Natural killer cell (primary cell): ENCODE data around the gene TTC27. TPM values are rescaled to one million over a fixed set of nuclear protein-coding genes. Genes with fewer than 3 reads are reported as not detected.

Experiments used
- ATAC-seq, 3 donors: fragments of 150-1000 bp in 2 of 3; fragments of 200-7000 bp in 1 of 3; cut with Tn5 transposase; 1 replicate in 1 of 3; 2 replicates in 2 of 3; pipeline ENCODE4 v1.10.0; 2021; ENCODE audit warnings: mild to moderate bottlenecking in 2 of 3, moderate library complexity in 2 of 3
- DNase-seq, 2 donors: peaks; one replicate each; pipeline versions ENCODE4 v3.0.0 to v3.0.0-alpha.2; 2013 to 2021; ENCODE audit warnings: mixed read lengths in 1 of 2
- H3K27ac ChIP-seq: one replicate; pipeline ENCODE4 v1.5.1; 2013; ENCODE audit warnings: mild to moderate bottlenecking, low read length
- H3K27me3 ChIP-seq: one replicate; pipeline ENCODE4 v1.6.1; 2013; ENCODE audit warnings: low read length; ENCODE audit not compliant: control insufficient read depth, insufficient read depth
- H3K36me3 ChIP-seq: one replicate; pipeline ENCODE4 v1.6.1; 2013; ENCODE audit warnings: low read length; ENCODE audit not compliant: control insufficient read depth, insufficient read depth
- H3K4me1 ChIP-seq: one replicate; pipeline ENCODE4 v1.6.1; 2013; ENCODE audit warnings: low read length; ENCODE audit not compliant: control insufficient read depth, insufficient read depth
- H3K4me3 ChIP-seq: one replicate; pipeline ENCODE4 v1.5.1; 2013; ENCODE audit warnings: low read length
- H3K9me3 ChIP-seq: one replicate; pipeline ENCODE4 v1.6.1; 2013; ENCODE audit warnings: low read length; ENCODE audit not compliant: control insufficient read depth, insufficient read depth
- H3K27ac Mint-ChIP-seq, 2 donors: one replicate each; pipeline ENCODE4 v1.8.0; 2022; ENCODE audit warnings: mild to moderate bottlenecking in 2 of 2, mixed read lengths in 2 of 2, moderate library complexity in 1 of 2
- H3K27me3 Mint-ChIP-seq, 2 donors: one replicate each; pipeline ENCODE4 v1.8.0; 2022; ENCODE audit warnings: low read depth in 2 of 2, mixed read lengths in 2 of 2
- H3K36me3 Mint-ChIP-seq: one replicate; pipeline ENCODE4 v1.8.0; 2022; ENCODE audit warnings: mixed read lengths
- H3K4me1 Mint-ChIP-seq, 2 donors: one replicate each; pipeline ENCODE4 v1.8.0; 2022; ENCODE audit warnings: mixed read lengths in 2 of 2
- H3K4me3 Mint-ChIP-seq: one replicate; pipeline ENCODE4 v1.8.0; 2022; ENCODE audit warnings: mild to moderate bottlenecking, moderate library complexity, mixed read lengths
- H3K9me3 Mint-ChIP-seq, 2 donors: one replicate each; pipeline ENCODE4 v1.8.0; 2022; ENCODE audit warnings: mixed read lengths in 2 of 2
- WGBS: methylation state at CpG from one replicate; pipeline ENCODE4 v1.1.7; 2013; ENCODE audit warnings: missing lambda C conversion rate; ENCODE audit not compliant: insufficient coverage; 5-methylcytosine and 5-hydroxymethylcytosine counted together
- intact Hi-C: fragments of 100-400 bp; cut with micrococcal nuclease; formaldehyde crosslinking; loops from one replicate; pipeline ENCODE4 v1.14.2; 2022
- total RNA-seq, 4 donors: library from RNA; stranded (reverse); fragments of 120-200 nt in 1 of 4; gene quantifications; one replicate each; pipeline versions ENCODE4 v1.2.3 to v1.2.4, GENCODE V29; 2013 to 2022
- TF ChIP-seq, protein P1 (sequence below): fragments of 200-600 bp; IDR thresholded peaks from one replicate; pipeline ENCODE4 v1.8.0; 2022; ENCODE audit warnings: antibody characterized with exemption

Gene TTC27
- total RNA-seq, 3 donors from 2014 or later (not counting 1 experiment from before 2014, with no cell fraction given): 13.7 to 14.6 (median 14.1) TPM

DNA sequence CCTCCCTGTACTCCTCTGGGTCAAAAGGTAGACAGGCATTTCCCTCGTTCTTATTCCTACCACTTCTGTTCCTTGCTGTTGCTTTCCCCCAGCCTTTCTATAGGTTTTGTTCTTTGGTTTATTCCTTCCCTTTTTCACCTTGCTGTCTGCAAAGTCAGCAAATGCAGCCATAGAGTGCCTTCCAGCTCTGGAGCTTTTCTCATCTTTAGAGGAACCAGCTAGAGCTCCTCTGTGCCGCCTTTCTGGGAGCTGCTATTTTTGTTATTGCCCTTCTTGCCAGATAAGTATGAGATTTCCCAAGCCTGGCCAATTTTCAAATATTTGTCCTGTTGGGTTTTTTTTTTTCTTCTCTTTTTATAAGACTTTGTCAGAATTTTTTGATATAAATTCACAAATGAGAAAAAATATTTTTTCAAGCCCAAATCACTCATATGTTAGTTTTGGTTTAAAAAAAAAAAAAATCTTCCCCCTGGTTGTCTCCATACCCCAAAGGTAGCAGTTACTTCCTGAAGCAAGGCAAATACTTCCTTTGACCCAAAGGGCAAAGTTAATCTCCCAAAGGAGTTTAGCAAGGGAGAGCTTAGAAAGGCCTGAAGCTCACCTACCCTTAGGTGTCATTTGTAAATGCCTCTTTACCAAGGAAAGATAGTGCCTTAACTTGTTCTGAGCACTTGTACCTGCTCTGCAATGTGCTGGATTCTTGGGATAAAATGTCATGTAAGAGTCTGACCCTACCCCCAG is 5.1 kb upstream of the TTC27 start:
- TF ChIP-seq, protein P1, sequence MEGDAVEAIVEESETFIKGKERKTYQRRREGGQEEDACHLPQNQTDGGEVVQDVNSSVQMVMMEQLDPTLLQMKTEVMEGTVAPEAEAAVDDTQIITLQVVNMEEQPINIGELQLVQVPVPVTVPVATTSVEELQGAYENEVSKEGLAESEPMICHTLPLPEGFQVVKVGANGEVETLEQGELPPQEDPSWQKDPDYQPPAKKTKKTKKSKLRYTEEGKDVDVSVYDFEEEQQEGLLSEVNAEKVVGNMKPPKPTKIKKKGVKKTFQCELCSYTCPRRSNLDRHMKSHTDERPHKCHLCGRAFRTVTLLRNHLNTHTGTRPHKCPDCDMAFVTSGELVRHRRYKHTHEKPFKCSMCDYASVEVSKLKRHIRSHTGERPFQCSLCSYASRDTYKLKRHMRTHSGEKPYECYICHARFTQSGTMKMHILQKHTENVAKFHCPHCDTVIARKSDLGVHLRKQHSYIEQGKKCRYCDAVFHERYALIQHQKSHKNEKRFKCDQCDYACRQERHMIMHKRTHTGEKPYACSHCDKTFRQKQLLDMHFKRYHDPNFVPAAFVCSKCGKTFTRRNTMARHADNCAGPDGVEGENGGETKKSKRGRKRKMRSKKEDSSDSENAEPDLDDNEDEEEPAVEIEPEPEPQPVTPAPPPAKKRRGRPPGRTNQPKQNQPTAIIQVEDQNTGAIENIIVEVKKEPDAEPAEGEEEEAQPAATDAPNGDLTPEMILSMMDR: no peak
- no peaks in the 10 kb centered on the region for H3K27me3 ChIP-seq
- peaks cover 7% of the 10 kb centered on the region for H3K4me1 ChIP-seq
- H3K9me3 ChIP-seq: no peaks in the 10 kb centered on the region
- WGBS: 75% methylated on average over 2 of the region's 2 CpGs
- Mint-ChIP-seq H3K36me3 (no peaks in the 10 kb centered on the region), H3K4me1 (peaks cover 8 to 12% of the 10 kb centered on the region in 2 donors), H3K27me3 (no peaks in the 10 kb centered on the region), H3K9me3 (no peaks in the 10 kb centered on the region), H3K4me3 (no peak overlapping the region), H3K27ac (peak overlapping the region; percentile 37 to 70)
- intact Hi-C loops: no loop called here
- H3K4me3 ChIP-seq: no peak overlapping the region
- no peak overlapping the region for H3K27ac ChIP-seq
- no peak for ATAC-seq
- DNase-seq: no peak
- peaks cover 18% of the 10 kb centered on the region for H3K36me3 ChIP-seq

DNA sequence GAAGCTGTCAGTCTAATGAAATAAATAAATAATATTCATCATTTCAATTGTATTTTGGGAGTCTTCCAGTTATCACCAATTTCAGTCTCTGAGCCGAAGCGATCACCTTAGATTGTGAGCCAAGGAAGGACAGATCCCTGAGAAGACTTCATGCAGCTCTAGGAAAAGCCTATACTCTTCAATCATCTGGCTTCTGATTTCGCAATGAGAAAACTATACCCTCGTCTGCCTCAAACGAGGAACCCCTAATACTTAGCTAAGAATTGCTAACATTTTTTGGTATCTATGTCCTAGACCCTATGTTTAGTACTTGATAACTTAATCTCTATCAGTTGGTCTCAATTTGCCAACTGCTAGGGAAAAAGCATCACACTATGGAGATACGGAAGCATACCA is 4.5 kb upstream of the TTC27 start:
- Histone ChIP-seq H3K27me3 (no peaks in the 10 kb centered on the region), H3K36me3 (peaks cover 13% of the 10 kb centered on the region), H3K9me3 (no peaks in the 10 kb centered on the region), H3K4me1 (peaks cover 9% of the 10 kb centered on the region), H3K27ac (no peak overlapping the region), H3K4me3 (no peak overlapping the region)
- no peak for DNase-seq
- intact Hi-C loops: no loop called here
- no peaks in the 10 kb centered on the region for H3K27me3 Mint-ChIP-seq
- no peak overlapping the region for H3K4me3 Mint-ChIP-seq
- no peaks in the 10 kb centered on the region for H3K9me3 Mint-ChIP-seq
- TF ChIP-seq, protein P1: no peak
- peaks cover 14 to 17% of the 10 kb centered on the region in 2 donors for H3K4me1 Mint-ChIP-seq
- no peaks in the 10 kb centered on the region for H3K36me3 Mint-ChIP-seq
- 94% methylated on average over 6 of the region's 6 CpGs for WGBS
- no peak for ATAC-seq
- peak overlapping the region; percentile 56 to 70 for H3K27ac Mint-ChIP-seq

DNA sequence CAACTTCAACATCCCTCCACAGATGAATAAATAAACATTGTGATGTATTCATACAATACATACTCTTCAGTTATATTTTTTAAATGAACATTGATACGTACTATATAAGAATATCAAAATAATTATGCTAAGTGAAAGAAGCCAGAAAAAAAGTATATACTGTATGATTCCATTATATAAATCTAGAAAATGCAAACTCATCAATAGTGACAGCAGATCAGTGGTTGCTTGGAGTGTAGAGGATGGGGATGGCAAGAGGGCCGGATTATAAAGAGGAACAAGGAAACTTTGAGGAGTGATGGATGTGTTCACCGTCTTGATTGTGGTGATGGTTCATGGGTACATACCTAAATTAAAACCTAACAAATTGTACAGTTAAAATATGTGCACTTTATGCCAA is 3.0 kb upstream of the TTC27 start:
- Mint-ChIP-seq H3K27me3 (no peaks in the 10 kb centered on the region), H3K27ac (peak overlapping the region; percentile 26 to 56), H3K36me3 (no peaks in the 10 kb centered on the region), H3K4me1 (peaks cover 15 to 17% of the 10 kb centered on the region in 2 donors), H3K9me3 (no peaks in the 10 kb centered on the region), H3K4me3 (no peak overlapping the region)
- TF ChIP-seq, protein P1: no peak
- Histone ChIP-seq H3K27ac (no peak overlapping the region), H3K36me3 (peaks cover 2% of the 10 kb centered on the region), H3K9me3 (no peaks in the 10 kb centered on the region), H3K4me1 (peaks cover 18% of the 10 kb centered on the region), H3K27me3 (no peaks in the 10 kb centered on the region), H3K4me3 (no peak overlapping the region)
- 83% methylated on average over 1 of the region's 3 CpGs for WGBS
- ATAC-seq: no peak
- DNase-seq: no peak
- intact Hi-C loops: no loop called here
